ENCODE data around the gene COLEC12.

Gene COLEC12

GRCh38 chr18:274313-274712 is 226.2 kb downstream of the COLEC12 start:
- in situ Hi-C loops (cut with HindIII; ENCODE audit: low pct_ligation_motif_present, low sequenced_read_pairs), result no loop called here
- TF ChIP-seq CTCF (IDR thresholded peaks at IDR 0.05; ENCODE audit: low read depth, low read length, missing control alignments), result no peak
- no peaks in the 10 kb centered on the region for H3K27me3 ChIP-seq (replicated peaks)
- no peak overlapping the region for H3K27ac ChIP-seq
- no peak for DNase-seq
- no peaks in the 10 kb centered on the region for H3K36me3 ChIP-seq (replicated peaks)
- H3K4me3 ChIP-seq (ENCODE audit: low read depth, low read length), result no peak overlapping the region

GRCh38 chr18:273525-273924 is 227.0 kb downstream of the COLEC12 start:
- no peak for DNase-seq
- Histone ChIP-seq H3K4me3 (ENCODE audit: low read depth, low read length) (no peak overlapping the region), H3K36me3 (replicated peaks) (no peaks in the 10 kb centered on the region), H3K27ac (no peak overlapping the region), H3K27me3 (replicated peaks) (no peaks in the 10 kb centered on the region)
- in situ Hi-C loops (cut with HindIII; ENCODE audit: low pct_ligation_motif_present, low sequenced_read_pairs), result no loop called here
- no peak for TF ChIP-seq CTCF (IDR thresholded peaks at IDR 0.05; ENCODE audit: low read depth, low read length, missing control alignments)

- Histone ChIP-seq H3K27me3 (replicated peaks) (no peaks in the 10 kb centered on the region), H3K27ac (no peak overlapping the region), H3K4me3 (ENCODE audit: low read depth, low read length) (no peak overlapping the region), H3K36me3 (replicated peaks) (no peaks in the 10 kb centered on the region)
- no peak for TF ChIP-seq CTCF (IDR thresholded peaks at IDR 0.05; ENCODE audit: low read depth, low read length, missing control alignments)
- no peak for DNase-seq
- in situ Hi-C loops (cut with HindIII; ENCODE audit: low pct_ligation_motif_present, low sequenced_read_pairs), result no loop called here
Measured at GRCh38 chr18:272650-273049, 227.9 kb downstream of the COLEC12 start.

- no peak for DNase-seq
- no peak for TF ChIP-seq CTCF (IDR thresholded peaks at IDR 0.05; ENCODE audit: low read depth, low read length, missing control alignments)
- H3K36me3 ChIP-seq (replicated peaks), result no peaks in the 10 kb centered on the region
- in situ Hi-C loops (cut with HindIII; ENCODE audit: low pct_ligation_motif_present, low sequenced_read_pairs), result no loop called here
- H3K27me3 ChIP-seq (replicated peaks), result no peaks in the 10 kb centered on the region
- no peak overlapping the region for H3K4me3 ChIP-seq (ENCODE audit: low read depth, low read length)
- H3K27ac ChIP-seq, result no peak overlapping the region
Measured at GRCh38 chr18:269480-270095, 230.9 kb downstream of the COLEC12 start.

GRCh38 chr18:267688-268552 is 232.6 kb downstream of the COLEC12 start, which contains the start of gene THOC1:
THOC1 (minus strand) TSS chr18:268047; CDS start chr18:268019, 28 bp downstream.
- H3K27ac ChIP-seq, result peak within 1 kb of the TSS; percentile 97
- H3K4me3 ChIP-seq (ENCODE audit: low read depth, low read length), result peak within 1 kb of the TSS; percentile 94
- TF ChIP-seq CTCF (IDR thresholded peaks at IDR 0.05; ENCODE audit: low read depth, low read length, missing control alignments), result no peak
- peak; percentile 92 for DNase-seq
- H3K27me3 ChIP-seq (replicated peaks), result no peaks in the 10 kb centered on the region
- peaks cover 5% of the 10 kb centered on the region for H3K36me3 ChIP-seq (replicated peaks)
- in situ Hi-C loops (cut with HindIII; ENCODE audit: low pct_ligation_motif_present, low sequenced_read_pairs), result no loop called here
